ENCODE results near the gene SNAP25.

Gene SNAP25

GRCh38 chr20:10336959-10337729 is 118.5 kb downstream of the SNAP25 start:
- no peak overlapping the region for H3K9ac ChIP-seq (ENCODE audit: low read length in 2 of 2)
- no peak overlapping the region for H3K4me3 ChIP-seq (ENCODE audit: low read length in 2 of 2)
- H3K27ac ChIP-seq (ENCODE audit: low read length): no peak overlapping the region
- no peaks in the 10 kb centered on the region for H3K9me3 ChIP-seq (ENCODE audit: control insufficient read depth in 2 of 2, low read length in 2 of 2)
- H3K4me1 ChIP-seq (ENCODE audit: control insufficient read depth, insufficient read depth, low read length): no peaks in the 10 kb centered on the region
- no peaks in the 10 kb centered on the region for H3K36me3 ChIP-seq (ENCODE audit: control insufficient read depth in 2 of 2, insufficient read depth in 2 of 2, low read length in 2 of 2)
- H3K27me3 ChIP-seq (ENCODE audit: control insufficient read depth in 1 of 2, insufficient read depth in 2 of 2, low read length in 2 of 2): no peaks in the 10 kb centered on the region

- no peak overlapping the region for H3K4me3 ChIP-seq (ENCODE audit: low read length in 2 of 2)
- no peak overlapping the region for H3K9ac ChIP-seq (ENCODE audit: low read length in 2 of 2)
- H3K27ac ChIP-seq (ENCODE audit: low read length): no peak overlapping the region
- H3K4me1 ChIP-seq (ENCODE audit: control insufficient read depth, insufficient read depth, low read length): no peaks in the 10 kb centered on the region
- no peaks in the 10 kb centered on the region for H3K36me3 ChIP-seq (ENCODE audit: control insufficient read depth in 2 of 2, insufficient read depth in 2 of 2, low read length in 2 of 2)
- no peaks in the 10 kb centered on the region for H3K9me3 ChIP-seq (ENCODE audit: control insufficient read depth in 2 of 2, low read length in 2 of 2)
- no peaks in the 10 kb centered on the region for H3K27me3 ChIP-seq (ENCODE audit: control insufficient read depth in 1 of 2, insufficient read depth in 2 of 2, low read length in 2 of 2)
Observed at GRCh38 chr20:10338426-10339180, 120.0 kb downstream of the SNAP25 start.

GRCh38 chr20:10339609-10340008 is 121.0 kb downstream of the SNAP25 start:
- Histone ChIP-seq H3K9me3 (ENCODE audit: control insufficient read depth in 2 of 2, low read length in 2 of 2) (no peaks in the 10 kb centered on the region), H3K27ac (ENCODE audit: low read length) (no peak overlapping the region), H3K9ac (ENCODE audit: low read length in 2 of 2) (no peak overlapping the region), H3K27me3 (ENCODE audit: control insufficient read depth in 1 of 2, insufficient read depth in 2 of 2, low read length in 2 of 2) (no peaks in the 10 kb centered on the region), H3K36me3 (ENCODE audit: control insufficient read depth in 2 of 2, insufficient read depth in 2 of 2, low read length in 2 of 2) (no peaks in the 10 kb centered on the region), H3K4me1 (ENCODE audit: control insufficient read depth, insufficient read depth, low read length) (no peaks in the 10 kb centered on the region), H3K4me3 (ENCODE audit: low read length in 2 of 2) (no peak overlapping the region)

- Histone ChIP-seq H3K4me3 (ENCODE audit: low read length in 2 of 2) (no peak overlapping the region), H3K9ac (ENCODE audit: low read length in 2 of 2) (no peak overlapping the region), H3K36me3 (ENCODE audit: control insufficient read depth in 2 of 2, insufficient read depth in 2 of 2, low read length in 2 of 2) (no peaks in the 10 kb centered on the region), H3K4me1 (ENCODE audit: control insufficient read depth, insufficient read depth, low read length) (no peaks in the 10 kb centered on the region), H3K9me3 (ENCODE audit: control insufficient read depth in 2 of 2, low read length in 2 of 2) (no peaks in the 10 kb centered on the region), H3K27ac (ENCODE audit: low read length) (no peak overlapping the region), H3K27me3 (ENCODE audit: control insufficient read depth in 1 of 2, insufficient read depth in 2 of 2, low read length in 2 of 2) (no peaks in the 10 kb centered on the region)
Observed at GRCh38 chr20:10342152-10342551, 123.5 kb downstream of the SNAP25 start.

GRCh38 chr20:10344953-10345352 is 126.3 kb downstream of the SNAP25 start:
- Histone ChIP-seq H3K4me3 (ENCODE audit: low read length in 2 of 2) (no peak overlapping the region), H3K9ac (ENCODE audit: low read length in 2 of 2) (no peak overlapping the region), H3K27me3 (ENCODE audit: control insufficient read depth in 1 of 2, insufficient read depth in 2 of 2, low read length in 2 of 2) (no peaks in the 10 kb centered on the region), H3K27ac (ENCODE audit: low read length) (no peak overlapping the region), H3K36me3 (ENCODE audit: control insufficient read depth in 2 of 2, insufficient read depth in 2 of 2, low read length in 2 of 2) (no peaks in the 10 kb centered on the region), H3K4me1 (ENCODE audit: control insufficient read depth, insufficient read depth, low read length) (no peaks in the 10 kb centered on the region), H3K9me3 (ENCODE audit: control insufficient read depth in 2 of 2, low read length in 2 of 2) (no peaks in the 10 kb centered on the region)

- H3K27ac ChIP-seq (ENCODE audit: low read length): no peak overlapping the region
- H3K9me3 ChIP-seq (ENCODE audit: control insufficient read depth in 2 of 2, low read length in 2 of 2): no peaks in the 10 kb centered on the region
- no peak overlapping the region for H3K9ac ChIP-seq (ENCODE audit: low read length in 2 of 2)
- no peaks in the 10 kb centered on the region for H3K4me1 ChIP-seq (ENCODE audit: control insufficient read depth, insufficient read depth, low read length)
- no peaks in the 10 kb centered on the region for H3K27me3 ChIP-seq (ENCODE audit: control insufficient read depth in 1 of 2, insufficient read depth in 2 of 2, low read length in 2 of 2)
- H3K36me3 ChIP-seq (ENCODE audit: control insufficient read depth in 2 of 2, insufficient read depth in 2 of 2, low read length in 2 of 2): no peaks in the 10 kb centered on the region
- no peak overlapping the region for H3K4me3 ChIP-seq (ENCODE audit: low read length in 2 of 2)
Observed at GRCh38 chr20:10347086-10347880, 128.7 kb downstream of the SNAP25 start.

- Histone ChIP-seq H3K36me3 (ENCODE audit: control insufficient read depth in 2 of 2, insufficient read depth in 2 of 2, low read length in 2 of 2) (no peaks in the 10 kb centered on the region), H3K4me3 (ENCODE audit: low read length in 2 of 2) (no peak overlapping the region)
Observed at GRCh38 chr20:10349118-10349517, 130.5 kb downstream of the SNAP25 start.

GRCh38 chr20:10350188-10350842 is 131.7 kb downstream of the SNAP25 start:
- Histone ChIP-seq H3K27me3 (ENCODE audit: control insufficient read depth in 1 of 2, insufficient read depth in 2 of 2, low read length in 2 of 2) (no peaks in the 10 kb centered on the region), H3K9me3 (ENCODE audit: control insufficient read depth in 2 of 2, low read length in 2 of 2) (no peaks in the 10 kb centered on the region), H3K4me1 (ENCODE audit: control insufficient read depth, insufficient read depth, low read length) (no peaks in the 10 kb centered on the region), H3K9ac (ENCODE audit: low read length in 2 of 2) (no peak overlapping the region), H3K27ac (ENCODE audit: low read length) (no peak overlapping the region), H3K36me3 (ENCODE audit: control insufficient read depth in 2 of 2, insufficient read depth in 2 of 2, low read length in 2 of 2) (no peaks in the 10 kb centered on the region), H3K4me3 (ENCODE audit: low read length in 2 of 2) (no peak overlapping the region)

More at GRCh38 chr20:10349118-10349517, 130.5 kb downstream of the SNAP25 start:
- Histone ChIP-seq H3K4me1 (ENCODE audit: control insufficient read depth, insufficient read depth, low read length) (no peaks in the 10 kb centered on the region), H3K9me3 (ENCODE audit: control insufficient read depth in 2 of 2, low read length in 2 of 2) (no peaks in the 10 kb centered on the region), H3K9ac (ENCODE audit: low read length in 2 of 2) (no peak overlapping the region), H3K27me3 (ENCODE audit: control insufficient read depth in 1 of 2, insufficient read depth in 2 of 2, low read length in 2 of 2) (no peaks in the 10 kb centered on the region), H3K27ac (ENCODE audit: low read length) (no peak overlapping the region)

GRCh38 chr20:10352934-10353824 is 134.5 kb downstream of the SNAP25 start:
- Histone ChIP-seq H3K9ac (ENCODE audit: low read length in 2 of 2) (no peak overlapping the region), H3K9me3 (ENCODE audit: control insufficient read depth in 2 of 2, low read length in 2 of 2) (no peaks in the 10 kb centered on the region), H3K27ac (ENCODE audit: low read length) (no peak overlapping the region), H3K4me1 (ENCODE audit: control insufficient read depth, insufficient read depth, low read length) (no peaks in the 10 kb centered on the region), H3K36me3 (ENCODE audit: control insufficient read depth in 2 of 2, insufficient read depth in 2 of 2, low read length in 2 of 2) (no peaks in the 10 kb centered on the region), H3K4me3 (ENCODE audit: low read length in 2 of 2) (no peak overlapping the region), H3K27me3 (ENCODE audit: control insufficient read depth in 1 of 2, insufficient read depth in 2 of 2, low read length in 2 of 2) (no peaks in the 10 kb centered on the region)
